ENCODE data around the gene PTPRT.

DNA sequence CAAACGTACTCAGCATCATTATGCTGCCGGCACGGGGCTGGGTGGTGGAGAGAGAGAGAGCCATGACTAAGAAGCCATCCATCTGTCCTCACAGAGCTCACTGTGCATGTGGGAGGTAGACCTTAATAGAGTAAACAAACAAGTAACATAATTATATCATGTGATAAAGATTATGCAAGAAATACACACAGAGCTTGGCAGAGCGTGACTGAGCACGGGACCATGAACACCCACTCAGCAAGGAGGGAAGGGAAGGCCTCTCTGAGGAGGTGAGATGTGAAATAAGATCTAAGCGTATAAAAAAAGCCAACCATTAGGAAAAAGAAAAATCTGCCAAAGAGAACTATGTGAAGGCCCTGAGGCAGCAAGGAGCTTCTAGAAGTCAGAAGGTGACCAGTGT is 207.5 kb downstream of the PTPRT start:
- TF ChIP-seq POLR2A (IDR thresholded peaks at IDR 0.05; ENCODE audit: extremely low read depth, insufficient read length) = no peak
- TF ChIP-seq, protein P1, sequence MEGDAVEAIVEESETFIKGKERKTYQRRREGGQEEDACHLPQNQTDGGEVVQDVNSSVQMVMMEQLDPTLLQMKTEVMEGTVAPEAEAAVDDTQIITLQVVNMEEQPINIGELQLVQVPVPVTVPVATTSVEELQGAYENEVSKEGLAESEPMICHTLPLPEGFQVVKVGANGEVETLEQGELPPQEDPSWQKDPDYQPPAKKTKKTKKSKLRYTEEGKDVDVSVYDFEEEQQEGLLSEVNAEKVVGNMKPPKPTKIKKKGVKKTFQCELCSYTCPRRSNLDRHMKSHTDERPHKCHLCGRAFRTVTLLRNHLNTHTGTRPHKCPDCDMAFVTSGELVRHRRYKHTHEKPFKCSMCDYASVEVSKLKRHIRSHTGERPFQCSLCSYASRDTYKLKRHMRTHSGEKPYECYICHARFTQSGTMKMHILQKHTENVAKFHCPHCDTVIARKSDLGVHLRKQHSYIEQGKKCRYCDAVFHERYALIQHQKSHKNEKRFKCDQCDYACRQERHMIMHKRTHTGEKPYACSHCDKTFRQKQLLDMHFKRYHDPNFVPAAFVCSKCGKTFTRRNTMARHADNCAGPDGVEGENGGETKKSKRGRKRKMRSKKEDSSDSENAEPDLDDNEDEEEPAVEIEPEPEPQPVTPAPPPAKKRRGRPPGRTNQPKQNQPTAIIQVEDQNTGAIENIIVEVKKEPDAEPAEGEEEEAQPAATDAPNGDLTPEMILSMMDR (IDR thresholded peaks at IDR 0.05; ENCODE audit: low read depth, low read length) = no peak
- TF ChIP-seq, protein P2, sequence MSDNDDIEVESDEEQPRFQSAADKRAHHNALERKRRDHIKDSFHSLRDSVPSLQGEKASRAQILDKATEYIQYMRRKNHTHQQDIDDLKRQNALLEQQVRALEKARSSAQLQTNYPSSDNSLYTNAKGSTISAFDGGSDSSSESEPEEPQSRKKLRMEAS (IDR thresholded peaks at IDR 0.05; ENCODE audit: low read depth, low read length) = no peak

Data from NB4 (cell line).